Keratinocyte (primary cell): ENCODE measurements around the gene MAP7.

Experiments used
- EZH2 ChIP-seq: IDR thresholded peaks from one replicate; pipeline ENCODE4 v1.6.1; 2012; ENCODE audit warnings: inconsistent platforms, mild to moderate bottlenecking, low read length, moderate library complexity
- TF ChIP-seq, protein P1 (sequence below), 3 experiments: IDR thresholded peaks in 1 of 3; conservative IDR thresholded peaks in 1 of 3; optimal IDR thresholded peaks in 1 of 3; 2 replicates in 2 of 3; 3 replicates in 1 of 3; pipeline versions ENCODE3 to v1.5.1; 2011; ENCODE audit warnings: low read length in 3 of 3, mild to moderate bottlenecking in 3 of 3, moderate library complexity in 2 of 3, control low read depth in 1 of 3, inconsistent platforms in 1 of 3; ENCODE audit not compliant: insufficient read depth in 2 of 3; ENCODE audit errors: extremely low read depth in 1 of 3

DNA sequence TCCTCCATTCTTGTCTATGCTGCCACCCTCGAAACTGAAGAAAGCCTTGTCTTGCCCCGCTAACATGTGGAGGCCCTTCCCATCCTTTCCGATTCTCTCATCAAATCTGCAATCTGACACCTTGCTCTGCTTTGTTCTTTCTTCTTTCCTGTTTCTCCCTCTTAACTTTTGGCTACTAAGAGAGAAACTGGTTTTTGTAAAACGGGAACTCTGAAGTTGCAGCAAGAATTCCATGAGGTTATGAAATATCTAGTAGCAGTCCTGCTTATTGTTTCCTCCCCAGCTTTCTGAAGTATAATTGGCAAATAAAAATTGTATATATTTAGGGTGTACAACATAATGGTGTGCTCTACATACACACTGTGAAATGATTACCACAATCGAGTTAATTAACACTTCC lies 80.2 kb downstream of the MAP7 start:
- TF ChIP-seq, protein P1, sequence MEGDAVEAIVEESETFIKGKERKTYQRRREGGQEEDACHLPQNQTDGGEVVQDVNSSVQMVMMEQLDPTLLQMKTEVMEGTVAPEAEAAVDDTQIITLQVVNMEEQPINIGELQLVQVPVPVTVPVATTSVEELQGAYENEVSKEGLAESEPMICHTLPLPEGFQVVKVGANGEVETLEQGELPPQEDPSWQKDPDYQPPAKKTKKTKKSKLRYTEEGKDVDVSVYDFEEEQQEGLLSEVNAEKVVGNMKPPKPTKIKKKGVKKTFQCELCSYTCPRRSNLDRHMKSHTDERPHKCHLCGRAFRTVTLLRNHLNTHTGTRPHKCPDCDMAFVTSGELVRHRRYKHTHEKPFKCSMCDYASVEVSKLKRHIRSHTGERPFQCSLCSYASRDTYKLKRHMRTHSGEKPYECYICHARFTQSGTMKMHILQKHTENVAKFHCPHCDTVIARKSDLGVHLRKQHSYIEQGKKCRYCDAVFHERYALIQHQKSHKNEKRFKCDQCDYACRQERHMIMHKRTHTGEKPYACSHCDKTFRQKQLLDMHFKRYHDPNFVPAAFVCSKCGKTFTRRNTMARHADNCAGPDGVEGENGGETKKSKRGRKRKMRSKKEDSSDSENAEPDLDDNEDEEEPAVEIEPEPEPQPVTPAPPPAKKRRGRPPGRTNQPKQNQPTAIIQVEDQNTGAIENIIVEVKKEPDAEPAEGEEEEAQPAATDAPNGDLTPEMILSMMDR (optimal IDR thresholded peaks at IDR 0.05 in 1 of 3, IDR thresholded peaks at IDR 0.05 in 1 of 3, conservative IDR thresholded peaks at IDR 0.05 in 1 of 3; ENCODE audit: extremely low read depth in 1 of 3, insufficient read depth in 2 of 3, low read length in 3 of 3), result no peak
- TF ChIP-seq EZH2, result no peak
